ENCODE measurements around the gene FSTL4. TPM values are rescaled to one million over a fixed set of nuclear protein-coding genes. Genes with fewer than 3 reads are reported as not detected.

Gene FSTL4
- total RNA-seq, 4 donors from 2014 or later, result 0.33 to 0.78 (median 0.34) TPM; not detected in 1

- intact Hi-C loops (cut with DNase I), result no loop called here
- no peak for DNase-seq (ENCODE audit: extremely low spot score)
- no peaks in the 10 kb centered on the region for H3K4me1 ChIP-seq
These were observed 258.6 kb downstream of the FSTL4 start for GRCh38 chr5:133353741-133354140.

GRCh38 chr5:133348406-133348805, 263.9 kb downstream of the FSTL4 start:
- Histone ChIP-seq H3K4me1 (no peaks in the 10 kb centered on the region), H3K36me3 (no peaks in the 10 kb centered on the region), H3K27ac (replicated peaks in 1 of 4) (no peak overlapping the region), H3K9me3 (no peaks in the 10 kb centered on the region), H3K27me3 (peaks cover 0 to 5% (median 0%) of the 10 kb centered on the region in 4 donors), H3K4me3 (no peak overlapping the region)
- DNase-seq (ENCODE audit: extremely low spot score), result no peak
- intact Hi-C loops (cut with DNase I), result no loop called here
- 90% methylated on average over 3 of the region's 4 CpGs for whole genome bisulfite sequencing
- no peak for TF ChIP-seq POLR2A (IDR thresholded peaks at IDR 0.05; ENCODE audit: low read depth)

More at GRCh38 chr5:133353741-133354140, 258.6 kb downstream of the FSTL4 start:
- TF ChIP-seq POLR2AphosphoS5 (IDR thresholded peaks at IDR 0.05) (no peak), CTCF (IDR thresholded peaks at IDR 0.05) (no peak), EP300 (IDR thresholded peaks at IDR 0.05) (no peak), POLR2A (IDR thresholded peaks at IDR 0.05; ENCODE audit: low read depth) (no peak)
- no peaks in the 10 kb centered on the region for H3K9me3 ChIP-seq
- no peaks in the 10 kb centered on the region for H3K36me3 ChIP-seq
- no peak overlapping the region for H3K4me3 ChIP-seq
- H3K27me3 ChIP-seq, result peaks cover 0 to 15% (median 0%) of the 10 kb centered on the region in 4 donors
- 48% methylated on average over 4 of the region's 8 CpGs for WGBS
- no peak overlapping the region for H3K27ac ChIP-seq (replicated peaks in 1 of 4)

- peaks cover 0 to 5% (median 0%) of the 10 kb centered on the region in 4 donors for H3K27me3 ChIP-seq
- no peak overlapping the region for H3K27ac ChIP-seq (replicated peaks in 1 of 4)
- no peak for DNase-seq (ENCODE audit: extremely low spot score)
- intact Hi-C loops (cut with DNase I), result no loop called here
- 73% methylated on average over 6 of the region's 6 CpGs for WGBS
- TF ChIP-seq CTCF (IDR thresholded peaks at IDR 0.05) (no peak), POLR2A (IDR thresholded peaks at IDR 0.05; ENCODE audit: low read depth) (no peak), EP300 (IDR thresholded peaks at IDR 0.05) (no peak), POLR2AphosphoS5 (IDR thresholded peaks at IDR 0.05) (no peak)
- no peaks in the 10 kb centered on the region for H3K4me1 ChIP-seq
- H3K4me3 ChIP-seq, result no peak overlapping the region
- H3K9me3 ChIP-seq, result no peaks in the 10 kb centered on the region
- H3K36me3 ChIP-seq, result no peaks in the 10 kb centered on the region
These were observed 265.3 kb downstream of the FSTL4 start for GRCh38 chr5:133347039-133347438.

GRCh38 chr5:133344266-133344665, 268.1 kb downstream of the FSTL4 start:
- Histone ChIP-seq H3K27ac (replicated peaks in 1 of 4) (no peak overlapping the region), H3K36me3 (no peaks in the 10 kb centered on the region), H3K9me3 (no peaks in the 10 kb centered on the region), H3K4me3 (no peak overlapping the region), H3K27me3 (peaks cover 0 to 5% (median 0%) of the 10 kb centered on the region in 4 donors), H3K4me1 (no peaks in the 10 kb centered on the region)
- 76% methylated on average over 2 of the region's 2 CpGs for WGBS
- intact Hi-C loops (cut with DNase I), result no loop called here
- TF ChIP-seq POLR2AphosphoS5 (IDR thresholded peaks at IDR 0.05) (no peak), EP300 (IDR thresholded peaks at IDR 0.05) (no peak), CTCF (IDR thresholded peaks at IDR 0.05) (no peak), POLR2A (IDR thresholded peaks at IDR 0.05; ENCODE audit: low read depth) (no peak)
- no peak for DNase-seq (ENCODE audit: extremely low spot score)

- Histone ChIP-seq H3K27me3 (peaks cover 0 to under 1% (median 0%) of the 10 kb centered on the region in 4 donors), H3K9me3 (no peaks in the 10 kb centered on the region), H3K27ac (replicated peaks in 1 of 4) (no peak overlapping the region), H3K4me3 (no peak overlapping the region), H3K4me1 (no peaks in the 10 kb centered on the region), H3K36me3 (no peaks in the 10 kb centered on the region)
- DNase-seq (ENCODE audit: extremely low spot score), result no peak
- intact Hi-C loops (cut with DNase I), result no loop called here
- 73% methylated on average over 8 of the region's 8 CpGs for WGBS
- TF ChIP-seq CTCF (IDR thresholded peaks at IDR 0.05) (no peak), POLR2A (IDR thresholded peaks at IDR 0.05; ENCODE audit: low read depth) (no peak), EP300 (IDR thresholded peaks at IDR 0.05) (no peak), POLR2AphosphoS5 (IDR thresholded peaks at IDR 0.05) (no peak)
These were observed 269.1 kb downstream of the FSTL4 start for GRCh38 chr5:133343196-133343595.
